HEK293 (cell line): ENCODE measurements around the gene ZNF335.

ENCODE experiments used
- CTCF ChIA-PET: fragments of 350-600 bp; formaldehyde crosslinking; extraction: SDS; loops from one replicate; lab custom pipeline; 2021; ENCODE audit warnings: antibody characterized with exemption; lab: Yijun Ruan, JAX
- POLR2A ChIA-PET: fragments of 300-600 bp; formaldehyde crosslinking; extraction: SDS; loops from one replicate; lab custom pipeline; 2020; ENCODE audit warnings: antibody characterized with exemption, inconsistent platforms; lab: Yijun Ruan, JAX
- H3K27ac ChIP-seq: fragments of 200-500 bp; sonication (Bioruptor generic); 2 replicates; pipeline ENCODE4 v1.5.1; 2014; ENCODE audit warnings: low read depth, low read length, control low read depth, inconsistent platforms; ENCODE audit errors: extremely low read depth
- H3K36me3 ChIP-seq, 2 experiments: fragments of 200-500 bp in 1 of 2; sonication (Bioruptor generic) in 1 of 2; 1 replicate in 1 of 2; 2 replicates in 1 of 2; pipeline ENCODE4 v1.5.1; 2014 to 2017; ENCODE audit warnings: inconsistent platforms in 2 of 2, low read length in 2 of 2; ENCODE audit not compliant: control insufficient read depth in 2 of 2, insufficient read depth in 1 of 2
- H3K4me1 ChIP-seq: fragments of 200-500 bp; sonication (Bioruptor generic); 2 replicates; pipeline ENCODE4 v1.5.1; 2014; ENCODE audit warnings: mild to moderate bottlenecking, low read length, inconsistent platforms; ENCODE audit not compliant: control insufficient read depth, insufficient read depth
- H3K4me3 ChIP-seq: 2 replicates; pipeline ENCODE4 v1.5.1; 2011; ENCODE audit warnings: low read depth, mild to moderate bottlenecking, control low read depth, low read length, moderate library complexity
- H3K9me3 ChIP-seq: fragments of 200-500 bp; sonication (Bioruptor generic); 2 replicates; pipeline ENCODE4 v1.5.1; 2014; ENCODE audit warnings: low read depth, low read length, inconsistent platforms; ENCODE audit not compliant: control insufficient read depth, insufficient read depth
- KLF10 ChIP-seq: fragments of 450-650 bp; IDR thresholded peaks from 2 replicates; pipeline ENCODE4 v1.5.1; 2018; ENCODE audit warnings: missing biosample characterization, mild to moderate bottlenecking, missing genetic modification characterization
- KLF9 ChIP-seq: fragments of 450-650 bp; formaldehyde crosslinking; IDR thresholded peaks from 2 replicates; pipeline ENCODE4 v1.5.1; 2016; ENCODE audit warnings: missing biosample characterization, missing genetic modification characterization, low read depth
- MZF1 ChIP-seq: fragments of 450-650 bp; formaldehyde crosslinking; IDR thresholded peaks from 2 replicates; pipeline ENCODE4 v1.5.1; 2017; ENCODE audit warnings: missing biosample characterization, missing genetic modification characterization, borderline replicate concordance
- REST ChIP-seq: fragments of 450-650 bp; formaldehyde crosslinking; IDR thresholded peaks from 2 replicates; pipeline ENCODE4 v1.5.1; 2016; ENCODE audit warnings: missing biosample characterization, missing genetic modification characterization
- ZBTB17 ChIP-seq: fragments of 450-650 bp; formaldehyde crosslinking; IDR thresholded peaks from 2 replicates; pipeline ENCODE4 v1.5.1; 2016; ENCODE audit warnings: missing biosample characterization, missing genetic modification characterization
- ZBTB8A ChIP-seq: fragments of 450-650 bp; formaldehyde crosslinking; IDR thresholded peaks from 2 replicates; pipeline ENCODE4 v1.5.1; 2016; ENCODE audit warnings: missing biosample characterization, missing genetic modification characterization
- ZNF10 ChIP-seq: fragments of 450-650 bp; formaldehyde crosslinking; IDR thresholded peaks from 2 replicates; pipeline ENCODE4 v1.5.1; 2017; ENCODE audit warnings: missing biosample characterization, missing genetic modification characterization
- ZNF214 ChIP-seq: fragments of 450-650 bp; formaldehyde crosslinking; IDR thresholded peaks from 2 replicates; pipeline ENCODE4 v1.5.1; 2017; ENCODE audit warnings: missing biosample characterization, mild to moderate bottlenecking, missing genetic modification characterization, borderline replicate concordance
- ZNF248 ChIP-seq: fragments of 450-650 bp; formaldehyde crosslinking; IDR thresholded peaks from 2 replicates; pipeline ENCODE4 v1.5.1; 2017; ENCODE audit warnings: missing biosample characterization, missing genetic modification characterization
- ZNF311 ChIP-seq: fragments of 450-650 bp; formaldehyde crosslinking; IDR thresholded peaks from 2 replicates; pipeline ENCODE4 v1.5.1; 2017; ENCODE audit warnings: missing biosample characterization, missing genetic modification characterization, borderline replicate concordance
- ZNF366 ChIP-seq: fragments of 450-650 bp; formaldehyde crosslinking; conservative IDR thresholded peaks from 2 replicates; pipeline ENCODE4 v1.5.1; 2016; ENCODE audit warnings: missing biosample characterization, missing genetic modification characterization
- ZNF394 ChIP-seq: fragments of 450-650 bp; formaldehyde crosslinking; IDR thresholded peaks from 2 replicates; pipeline ENCODE4 v1.5.1; 2016; ENCODE audit warnings: missing biosample characterization, missing genetic modification characterization, mild to moderate bottlenecking, moderate library complexity, borderline replicate concordance
- ZNF473 ChIP-seq: fragments of 450-650 bp; formaldehyde crosslinking; IDR thresholded peaks from 2 replicates; pipeline ENCODE4 v1.5.1; 2017; ENCODE audit warnings: missing biosample characterization, missing genetic modification characterization
- ZNF521 ChIP-seq: fragments of 450-650 bp; formaldehyde crosslinking; IDR thresholded peaks from 2 replicates; pipeline ENCODE4 v1.5.1; 2017; ENCODE audit warnings: missing biosample characterization, mild to moderate bottlenecking, missing genetic modification characterization
- ZNF544 ChIP-seq: fragments of 450-650 bp; formaldehyde crosslinking; IDR thresholded peaks from 2 replicates; pipeline ENCODE4 v1.5.0; 2017; ENCODE audit warnings: missing biosample characterization, missing genetic modification characterization
- ZNF626 ChIP-seq: fragments of 450-650 bp; sonication (Bioruptor Pico); formaldehyde crosslinking; IDR thresholded peaks from 2 replicates; pipeline ENCODE4 v1.5.1; 2018; ENCODE audit warnings: missing biosample characterization, missing genetic modification characterization, inconsistent platforms
- ZNF654 ChIP-seq: fragments of 450-650 bp; formaldehyde crosslinking; IDR thresholded peaks from 2 replicates; pipeline ENCODE4 v1.5.1; 2016; ENCODE audit warnings: low read depth, missing biosample characterization, missing genetic modification characterization
- ZNF692 ChIP-seq: fragments of 450-650 bp; formaldehyde crosslinking; IDR thresholded peaks from 2 replicates; pipeline ENCODE4 v1.5.1; 2016; ENCODE audit warnings: missing biosample characterization, missing genetic modification characterization
- ZSCAN16 ChIP-seq: fragments of 450-650 bp; formaldehyde crosslinking; IDR thresholded peaks from 2 replicates; pipeline ENCODE4 v1.5.1; 2016; ENCODE audit warnings: missing biosample characterization, missing genetic modification characterization

ZNF335 gene

GRCh38 chr20:45944965-45945677, 26.9 kb downstream of the ZNF335 start:
- POLR2A ChIA-PET, result interaction anchor here (0.8 to 2.2 kb wide), 2 partner anchors 9 to 11 kb away, joined by 3 to 18 read pairs; partner anchors contain the start of gene PCIF1
- Histone ChIP-seq H3K36me3 (peaks cover 6 to 88% of the 10 kb centered on the region in 2 experiments; a peak in 2 of 3 replicates), H3K9me3 (no peaks in the 10 kb centered on the region), H3K27ac (no peak overlapping the region), H3K4me1 (no peaks in the 10 kb centered on the region), H3K4me3 (no peak overlapping the region)
- CTCF ChIA-PET, result interaction anchor here (0.6 to 0.7 kb wide), 2 partner anchors 17 to 146 kb away, joined by 3 to 4 read pairs; no protein-coding TSS in a partner anchor
- TF ChIP-seq ZNF692 (no peak), ZSCAN16 (no peak)

GRCh38 chr20:45944151-45944964, 27.6 kb downstream of the ZNF335 start:
- no peak for TF ChIP-seq ZNF366 (tag by site-specific recombination)
- TF ChIP-seq, all 188 proteins: peak for 0
- no peaks in the 10 kb centered on the region for H3K4me1 ChIP-seq
- CTCF ChIA-PET, result interaction anchor here (0.6 to 1.4 kb wide), 3 partner anchors 18 to 146 kb away, joined by 3 to 7 read pairs (median 4); no protein-coding TSS in a partner anchor
- POLR2A ChIA-PET, result interaction anchor here (0.5 to 2.2 kb wide), 3 partner anchors 10 to 105 kb away, joined by 3 to 18 read pairs (median 7); partner anchors contain the start of gene PCIF1
- no peaks in the 10 kb centered on the region for H3K9me3 ChIP-seq
- peaks cover 6 to 88% of the 10 kb centered on the region in 2 experiments; a peak in 2 of 3 replicates for H3K36me3 ChIP-seq
- H3K4me3 ChIP-seq, result no peak overlapping the region
- H3K27ac ChIP-seq, result no peak overlapping the region

GRCh38 chr20:45943613-45944012, 28.4 kb downstream of the ZNF335 start:
- H3K36me3 ChIP-seq, result peaks cover 6 to 88% of the 10 kb centered on the region in 2 experiments; a peak in 2 of 3 replicates
- ChIA-PET CTCF (interaction anchor here (0.6 to 1.4 kb wide), 2 partner anchors 26 to 1581 kb away, joined by 3 to 7 read pairs; no protein-coding TSS in a partner anchor), POLR2A (interaction anchor here (1.2 to 2.2 kb wide), 3 partner anchors 9 to 28 kb away, joined by 3 to 18 read pairs (median 7); partner anchors contain the start of genes PCIF1 and ZNF335)
- TF ChIP-seq ZNF654 (tag by site-specific recombination) (no peak), ZNF626 (tag by site-specific recombination) (no peak), ZNF544 (tag by site-specific recombination) (no peak), ZNF394 (tag by site-specific recombination) (no peak), REST (tag by site-specific recombination) (no peak), KLF9 (tag by site-specific recombination) (no peak), ZNF473 (tag by site-specific recombination) (no peak), ZBTB8A (no peak), ZNF311 (tag by site-specific recombination) (no peak), ZNF214 (no peak), MZF1 (tag by site-specific recombination) (no peak), ZNF521 (no peak), ZNF10 (tag by site-specific recombination) (no peak), ZNF248 (tag by site-specific recombination) (no peak), KLF10 (tag by site-specific recombination) (no peak), ZBTB17 (tag by site-specific recombination) (no peak)
- H3K27ac ChIP-seq, result no peak overlapping the region
- H3K9me3 ChIP-seq, result no peaks in the 10 kb centered on the region
- H3K4me1 ChIP-seq, result no peaks in the 10 kb centered on the region
- no peak overlapping the region for H3K4me3 ChIP-seq
